Inferior parietal cortex (tissue), 1 donor: ENCODE measurements around the gene HRK.

Source experiments
- DNase-seq: peaks from one replicate; pipeline ENCODE4 v3.0.0-alpha.2; 2016; ENCODE audit errors: extremely low spot score

Gene HRK

GRCh38 chr12:116881325-116881876 lies at the start of gene HRK:
Gene HRK, minus strand, starts transcription at chr12:116881441. Its CDS starts 134 bp downstream, at chr12:116881307.
- no peak for DNase-seq

GRCh38 chr12:116929885-116930284 lies 48.6 kb upstream of the HRK start:
- DNase-seq, result no peak

GRCh38 chr12:116928504-116928903 lies 47.3 kb upstream of the HRK start:
- no peak for DNase-seq

DNA sequence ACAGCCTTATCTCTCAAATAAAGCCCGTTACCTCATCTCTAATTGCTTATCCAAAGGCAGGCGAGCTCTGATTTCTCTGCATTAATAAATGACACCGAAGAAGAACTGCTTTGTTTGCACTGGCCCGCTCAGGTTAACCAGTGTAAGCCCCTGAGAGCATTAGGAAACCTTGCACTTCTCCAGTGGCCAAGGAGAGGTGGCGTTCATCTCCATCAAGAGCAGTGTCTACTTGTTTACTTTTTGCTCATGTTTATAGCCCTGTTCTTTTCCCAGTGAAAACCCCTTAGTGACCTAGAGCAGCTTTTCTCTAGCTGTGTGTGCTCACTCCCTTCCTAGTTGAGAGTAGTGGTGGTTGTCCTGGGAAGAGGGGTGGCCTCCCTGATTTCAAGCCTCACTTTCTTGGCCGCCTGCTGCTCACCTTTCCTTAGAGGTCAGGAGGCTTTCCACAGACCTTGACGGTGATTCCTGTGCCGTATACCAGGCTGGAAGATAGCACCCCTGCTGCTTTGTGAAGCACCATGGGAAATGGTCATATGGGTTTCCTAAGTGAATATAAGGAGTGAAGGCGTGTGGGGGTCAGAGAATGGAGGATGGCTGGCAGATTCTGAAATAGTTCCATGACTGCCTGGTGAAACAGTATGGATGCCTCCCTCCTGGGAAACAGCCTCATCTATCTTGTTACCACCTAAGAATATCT lies 46.2 kb upstream of the HRK start:
- DNase-seq, result no peak

- no peak for DNase-seq
These were observed 45.3 kb upstream of the HRK start for GRCh38 chr12:116926283-116927243.

- DNase-seq, result no peak
These were observed 43.6 kb upstream of the HRK start for GRCh38 chr12:116924558-116925453.

GRCh38 chr12:116922194-116922897 lies 41.1 kb upstream of the HRK start:
- DNase-seq, result no peak

DNA sequence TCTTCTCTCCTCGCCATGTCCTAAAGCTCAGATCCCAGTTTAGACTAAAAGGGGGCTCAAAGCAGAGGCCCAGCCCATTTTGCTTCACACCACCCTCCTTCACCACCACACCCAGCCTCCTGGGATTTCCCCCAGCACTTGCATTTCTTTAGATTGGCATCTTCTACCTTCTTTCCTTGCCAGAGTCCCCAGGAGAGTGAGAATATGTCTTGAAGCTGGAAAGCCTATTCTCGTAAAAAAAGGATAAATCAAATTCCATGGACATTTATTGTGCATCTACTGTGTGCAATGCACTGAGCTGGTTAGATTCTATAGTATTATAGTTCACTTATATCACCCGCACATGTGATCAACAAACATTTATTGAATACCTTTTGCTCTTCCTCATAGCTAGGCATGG lies 39.7 kb upstream of the HRK start:
- DNase-seq, result no peak

DNA sequence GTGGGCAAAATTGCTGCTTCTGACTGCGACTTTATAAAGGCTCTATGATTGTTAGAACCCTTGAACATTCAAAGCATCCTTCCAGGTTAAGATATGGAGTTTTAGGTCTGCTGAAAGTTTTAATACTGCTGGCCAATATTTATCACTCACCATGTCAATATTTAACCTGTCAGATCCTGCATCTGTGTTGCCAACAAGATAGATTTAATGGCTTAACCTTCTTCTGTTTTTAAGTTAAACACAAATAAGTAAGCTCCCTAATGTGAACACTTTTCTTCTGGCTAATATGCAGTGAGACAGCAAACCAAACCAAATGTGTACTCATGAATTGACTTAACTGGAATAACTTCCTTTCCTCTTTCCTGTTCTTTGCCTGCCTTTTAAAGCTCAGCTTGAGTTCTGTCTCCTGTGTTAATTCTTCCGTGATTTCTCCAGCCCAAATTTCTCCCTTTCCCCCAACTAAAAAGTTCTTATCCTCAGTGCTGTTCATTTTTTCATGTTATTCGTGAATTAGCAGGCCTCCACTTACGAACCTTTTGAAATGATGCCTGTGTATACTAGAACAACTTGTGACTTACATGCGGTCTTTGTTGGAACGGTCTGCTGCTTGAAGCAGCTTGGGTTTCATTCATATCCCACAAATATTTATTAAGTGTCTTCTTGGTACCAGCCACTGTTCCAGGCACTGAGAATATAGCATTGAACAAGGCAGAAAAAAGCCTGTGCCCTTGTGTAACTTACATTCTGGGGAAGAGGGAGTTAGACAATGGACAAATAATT lies 38.7 kb upstream of the HRK start:
- no peak for DNase-seq

DNA sequence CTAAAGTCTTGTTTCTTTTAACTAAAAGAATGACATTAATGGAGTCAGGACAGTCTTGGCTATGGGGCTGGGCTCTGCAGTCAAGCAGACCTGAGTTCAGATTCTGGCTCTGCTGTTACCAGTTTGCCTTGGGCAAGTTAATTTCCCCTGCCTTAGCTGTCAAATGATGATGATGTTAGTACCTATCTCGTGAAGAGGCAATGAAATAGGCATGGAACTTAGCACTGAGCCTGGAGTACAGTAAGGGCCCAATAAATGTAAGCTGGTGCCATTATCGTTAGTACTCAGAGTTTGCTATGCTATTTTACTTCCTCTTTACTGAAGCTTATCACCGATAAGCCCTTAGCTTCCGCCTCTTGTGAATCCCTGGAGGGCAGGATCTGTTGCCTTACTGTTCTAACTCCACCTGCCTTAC lies 38.0 kb upstream of the HRK start:
- DNase-seq, result no peak

DNA sequence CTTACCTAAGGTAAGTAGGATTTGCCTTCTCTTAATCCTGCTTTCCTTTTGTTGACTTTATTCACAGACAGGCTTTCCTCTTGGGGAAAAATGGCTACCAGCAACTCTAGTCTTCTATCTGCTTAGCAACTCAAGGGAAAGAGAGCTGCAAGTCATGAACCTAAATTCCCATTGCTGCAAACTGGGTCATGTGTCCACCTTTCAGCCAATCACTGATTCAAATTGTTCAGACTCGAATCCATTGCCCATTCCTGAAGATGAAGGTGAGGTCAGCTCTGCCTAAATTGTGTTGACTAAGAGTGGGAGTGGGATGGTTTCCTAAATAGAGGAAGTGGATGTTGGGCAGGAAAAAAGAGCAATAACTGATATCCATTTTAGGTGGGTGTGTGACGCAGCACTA lies 37.2 kb upstream of the HRK start:
- no peak for DNase-seq

DNA sequence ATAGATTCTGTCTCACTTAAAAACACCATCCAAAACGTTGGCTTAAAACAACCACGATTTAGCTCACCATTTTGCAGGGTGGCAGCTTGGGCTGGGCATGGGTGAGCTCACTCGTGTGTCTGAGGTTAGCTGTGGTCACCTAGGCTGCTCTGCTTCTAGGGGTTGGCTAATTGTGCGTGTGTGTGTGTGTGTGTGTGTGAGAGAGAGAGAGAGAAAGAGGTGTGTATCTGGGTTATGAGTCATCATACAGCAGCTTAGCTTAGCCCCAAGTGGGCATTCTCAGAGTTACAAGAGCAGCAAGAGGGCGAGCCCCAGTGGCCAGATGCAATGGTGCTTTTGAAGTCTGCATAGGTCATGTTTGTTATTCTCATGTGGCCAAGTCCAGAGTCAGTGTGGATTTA lies 35.5 kb upstream of the HRK start:
- DNase-seq, result no peak

DNA sequence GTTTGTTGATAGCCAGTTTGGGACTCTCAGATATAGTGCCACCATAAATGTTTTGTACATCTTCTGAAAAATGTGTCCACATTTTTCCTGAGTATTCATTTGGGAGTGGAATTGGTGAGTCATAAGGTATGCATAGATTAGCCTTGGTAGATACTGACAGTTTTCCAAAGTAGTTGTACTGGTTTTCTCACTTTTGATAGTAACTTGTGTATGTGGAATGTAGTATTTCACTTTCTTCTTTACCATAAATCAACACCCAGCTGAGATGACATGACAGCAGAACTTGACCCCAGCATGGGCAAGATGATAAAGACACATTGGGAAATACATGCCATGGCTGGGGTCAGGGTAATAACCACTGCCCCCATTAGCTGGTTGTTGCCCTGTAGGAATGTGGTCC lies 34.9 kb upstream of the HRK start:
- no peak for DNase-seq

- DNase-seq, result no peak
These were observed 34.1 kb upstream of the HRK start for GRCh38 chr12:116915326-116915725.

DNA sequence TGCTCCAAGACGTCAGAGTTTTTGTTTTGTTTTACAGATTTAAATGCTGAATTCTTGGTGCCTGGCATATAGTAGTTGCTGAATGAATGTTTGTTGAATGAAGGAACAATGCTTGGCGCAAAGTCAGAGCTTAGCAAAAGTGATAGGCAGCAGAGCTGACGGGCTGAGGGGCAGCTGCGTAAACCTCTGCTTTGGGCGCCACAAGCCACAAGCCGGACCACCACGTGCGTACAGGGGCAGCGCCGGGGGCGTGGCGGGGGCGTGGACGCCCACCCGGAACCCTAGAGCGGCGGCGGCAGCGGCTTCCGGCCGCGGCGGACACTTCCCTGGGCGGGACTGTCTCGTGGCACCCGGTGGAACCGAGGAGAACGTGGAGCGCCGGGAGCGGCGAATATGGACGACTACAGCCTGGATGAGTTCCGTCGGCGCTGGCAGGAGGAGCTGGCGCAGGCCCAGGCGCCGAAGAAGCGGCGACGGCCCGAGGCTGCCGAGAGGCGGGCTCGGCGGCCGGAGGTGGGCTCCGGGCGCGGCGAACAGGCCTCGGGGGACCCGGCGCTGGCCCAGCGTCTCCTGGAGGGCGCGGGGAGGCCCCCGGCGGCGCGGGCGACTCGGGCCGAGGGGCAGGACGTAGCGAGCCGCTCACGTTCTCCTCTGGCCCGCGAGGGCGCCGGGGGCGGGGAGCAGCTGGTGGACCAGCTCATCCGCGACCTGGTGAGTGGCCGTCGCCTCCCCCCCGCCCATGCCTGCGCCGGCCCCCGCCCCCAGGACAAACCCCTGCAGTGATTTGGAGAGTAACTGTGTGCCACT lies 29.6 kb upstream of the HRK start, which contains the start of gene FBXW8:
TSS of gene FBXW8 (plus strand) at position 306 of the 807 bp plus-strand sequence. CDS start at position 394, 88 bp downstream.
- peak; percentile 39 for DNase-seq

- no peak for DNase-seq
These were observed 29.0 kb upstream of the HRK start for GRCh38 chr12:116910280-116910644.

- no peak for DNase-seq
These were observed 25.0 kb upstream of the HRK start for GRCh38 chr12:116906285-116906684.

GRCh38 chr12:116903818-116904217 lies 22.6 kb upstream of the HRK start:
- no peak for DNase-seq

DNA sequence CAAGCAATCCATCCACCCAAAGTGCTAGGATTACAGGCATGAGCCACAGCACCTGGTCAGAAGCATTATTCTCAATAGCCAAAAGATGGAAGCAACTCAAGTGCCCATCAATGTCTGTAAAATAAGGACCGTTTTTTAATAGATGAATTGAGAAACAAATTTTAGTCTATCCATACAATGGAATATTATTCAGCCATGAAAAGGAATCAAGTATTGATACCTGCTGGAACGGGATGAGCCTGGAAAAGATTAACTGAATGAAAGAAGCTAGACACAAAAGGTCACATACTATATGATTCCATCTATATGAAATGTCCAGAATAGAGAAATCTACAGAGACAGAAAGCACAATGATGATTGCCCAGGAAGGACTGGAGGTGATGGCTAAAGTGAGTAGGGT lies 20.4 kb upstream of the HRK start:
- no peak for DNase-seq
